Calu3 (cell line): Measurements from ENCODE around the gene CEACAM1. TPM values are rescaled to one million over a fixed set of nuclear protein-coding genes. Genes with fewer than 3 reads are reported as not detected.
A peak's percentile ranks its signal among the peaks of the same experiment; 100 is the strongest.

Experiments
- BruUV-seq: library from RNA; stranded (reverse); fragments of 400-500 nt; replicated peaks from 2 replicates; lab custom pipeline; 2021; lab: Mats Ljungman, UMichigan
- CTCF ChIA-PET: fragments of 300-600 bp; sonication (Branson Sonifier 250); formaldehyde crosslinking; loops from one replicate; lab custom pipeline; 2022; ENCODE audit warnings: antibody characterized with exemption; lab: Charles Lee
- DNase-seq: peaks from one replicate; pipeline ENCODE4 v3.0.0; 2022
- H3K27ac Mint-ChIP-seq: one replicate; pipeline ENCODE4 v1.8.0; 2022; ENCODE audit warnings: mixed read lengths; ENCODE audit not compliant: unreplicated experiment
- H3K27me3 Mint-ChIP-seq: one replicate; pipeline ENCODE4 v1.8.0; 2022; ENCODE audit warnings: mixed read lengths; ENCODE audit not compliant: unreplicated experiment
- H3K36me3 Mint-ChIP-seq: one replicate; pipeline ENCODE4 v1.8.0; 2022; ENCODE audit warnings: mild to moderate bottlenecking, moderate library complexity, mixed read lengths; ENCODE audit not compliant: insufficient read depth, unreplicated experiment
- H3K4me1 Mint-ChIP-seq: one replicate; pipeline ENCODE4 v1.8.0; 2022; ENCODE audit warnings: mild to moderate bottlenecking, low read depth, mixed read lengths; ENCODE audit not compliant: unreplicated experiment
- H3K4me3 Mint-ChIP-seq: one replicate; pipeline ENCODE4 v1.8.0; 2022; ENCODE audit warnings: mild to moderate bottlenecking, low read depth, moderate library complexity, mixed read lengths; ENCODE audit not compliant: unreplicated experiment
- H3K9me3 Mint-ChIP-seq: one replicate; pipeline ENCODE4 v1.8.0; 2022; ENCODE audit warnings: low read depth, mixed read lengths; ENCODE audit not compliant: unreplicated experiment
- CTCF ChIP-seq: fragments of 200-600 bp; IDR thresholded peaks from one replicate; pipeline ENCODE4 v1.8.0; 2022; ENCODE audit warnings: antibody characterized with exemption; ENCODE audit not compliant: unreplicated experiment
- intact Hi-C: fragments of 100-400 bp; cut with micrococcal nuclease; formaldehyde crosslinking; loops from one replicate; pipeline ENCODE4 v1.10.0; 2022; ENCODE audit not compliant: unreplicated experiment
- total RNA-seq: library from RNA; stranded (reverse); gene quantifications from 2 replicates; pipeline ENCODE4 v1.2.3, GENCODE V29; 2022

Gene CEACAM1
- total RNA-seq, 1 experiment from 2014 or later: 132 TPM

- no peaks in the 10 kb centered on the region for H3K36me3 Mint-ChIP-seq
Measured at GRCh38 chr19:42498169-42498757, 30.0 kb downstream of the CEACAM1 start.

GRCh38 chr19:42497492-42498168, 30.7 kb downstream of the CEACAM1 start:
- TF ChIP-seq CTCF: no peak
- peak overlapping the region; percentile 22 for H3K4me3 Mint-ChIP-seq
- peaks cover 33% of the 10 kb centered on the region for H3K4me1 Mint-ChIP-seq
- intact Hi-C loops: loop anchor here (2.0 to 5.0 kb wide), 2 partner anchors 31 to 35 kb away; partner anchors contain the start of gene CEACAM1
- peak; percentile 70 for DNase-seq
- CTCF ChIA-PET: interaction anchor here (1.0 to 1.6 kb wide), 2 partner anchors 31 to 57 kb away, joined by 3 to 12 read pairs; partner anchors contain the start of gene CEACAM1
- H3K27ac Mint-ChIP-seq: peak overlapping the region; percentile 77
- no TSS peak for BruUV-seq
- H3K9me3 Mint-ChIP-seq: no peaks in the 10 kb centered on the region
- H3K27me3 Mint-ChIP-seq: no peaks in the 10 kb centered on the region
- no peaks in the 10 kb centered on the region for H3K36me3 Mint-ChIP-seq

More at GRCh38 chr19:42498169-42498757, 30.0 kb downstream of the CEACAM1 start:
- Mint-ChIP-seq H3K4me1 (peaks cover 33% of the 10 kb centered on the region), H3K27me3 (no peaks in the 10 kb centered on the region), H3K27ac (peak overlapping the region; percentile 6), H3K4me3 (no peak overlapping the region), H3K9me3 (no peaks in the 10 kb centered on the region)
- intact Hi-C loops: loop anchor here (5.0 kb wide), 1 partner anchor 36 kb away; no protein-coding TSS in a partner anchor
- CTCF ChIA-PET: interaction anchor here (1.0 to 1.6 kb wide), 2 partner anchors 30 to 58 kb away, joined by 3 to 12 read pairs; partner anchors contain the start of gene CEACAM1
- no TSS peak for BruUV-seq
- no peak for TF ChIP-seq CTCF
- DNase-seq: no peak

GRCh38 chr19:42496460-42497133, 31.7 kb downstream of the CEACAM1 start:
- H3K4me3 Mint-ChIP-seq: no peak overlapping the region
- no peaks in the 10 kb centered on the region for H3K36me3 Mint-ChIP-seq
- BruUV-seq: no TSS peak
- no peaks in the 10 kb centered on the region for H3K9me3 Mint-ChIP-seq
- no peak overlapping the region for H3K27ac Mint-ChIP-seq
- peaks cover 33% of the 10 kb centered on the region for H3K4me1 Mint-ChIP-seq
- intact Hi-C loops: loop anchor here (2.0 to 5.0 kb wide), 2 partner anchors 32 to 34 kb away; partner anchors contain the start of gene CEACAM1
- CTCF ChIA-PET: interaction anchor here (1.0 kb wide), 1 partner anchor 33 kb away, joined by 6 read pairs; no protein-coding TSS in a partner anchor
- TF ChIP-seq CTCF: no peak
- no peaks in the 10 kb centered on the region for H3K27me3 Mint-ChIP-seq
- DNase-seq: no peak

- no peak for TF ChIP-seq CTCF
- Mint-ChIP-seq H3K9me3 (no peaks in the 10 kb centered on the region), H3K27me3 (no peaks in the 10 kb centered on the region), H3K27ac (no peak overlapping the region), H3K4me1 (peaks cover 33% of the 10 kb centered on the region), H3K4me3 (no peak overlapping the region), H3K36me3 (no peaks in the 10 kb centered on the region)
- intact Hi-C loops: loop anchor here (2.0 to 5.0 kb wide), 2 partner anchors 33 kb away; partner anchors contain the start of gene CEACAM1
- BruUV-seq: no TSS peak
- CTCF ChIA-PET: interaction anchor here (0.6 to 1.0 kb wide), 2 partner anchors 32 to 1335 kb away, joined by 6 read pairs; no protein-coding TSS in a partner anchor
- no peak for DNase-seq
Measured at GRCh38 chr19:42495663-42496062, 32.6 kb downstream of the CEACAM1 start.
